HUDEP-2 (cell line): ENCODE results near the gene RAN.
A peak's percentile ranks its signal among the peaks of the same experiment; 100 is the strongest.
"Not testable (repeated sequence)": the region's sequence is repeated elsewhere in the genome, so short reads cannot be mapped to it uniquely, and the experiment has no call there.

ENCODE experiments used
- DNase-seq, 76 experiments: peaks; one replicate each; lab custom pipeline; 2025; ENCODE audit not compliant: unreplicated experiment in 76 of 76; lab: John Stamatoyannopoulos, UW

RAN gene

GRCh38 chr12:130871286-130872178, at the start of gene RAN:
Gene RAN (plus strand): TSS chr12:130872066. CDS start chr12:130872594, 528 bp downstream.
- DNase-seq, result peak in 75 of 76 experiments; percentile 23 to 94 (median 83)

- DNase-seq, result peak in 49 of 76 experiments; percentile 2 to 75 (median 44)
Measured at GRCh38 chr12:130825771-130826150, 46.1 kb upstream of the RAN start.

GRCh38 chr12:130826151-130826801, 45.6 kb upstream of the RAN start:
- peak in 74 of 76 experiments; percentile 17 to 93 (median 78) for DNase-seq

- DNase-seq, result no peak
Measured at GRCh38 chr12:130827432-130827831, 44.4 kb upstream of the RAN start.

GRCh38 chr12:130828895-130829294, 43.0 kb upstream of the RAN start:
- no peak for DNase-seq

- no peak for DNase-seq
Measured at GRCh38 chr12:130829391-130830245, 42.2 kb upstream of the RAN start.

- no peak for DNase-seq
Measured at GRCh38 chr12:130830246-130830551, 41.7 kb upstream of the RAN start.

GRCh38 chr12:130831246-130831645, 40.6 kb upstream of the RAN start:
- DNase-seq, result no peak

- peak in 12 of 76 experiments; percentile 7 to 49 (median 20) for DNase-seq
Measured at GRCh38 chr12:130831876-130832405, 39.9 kb upstream of the RAN start.

- DNase-seq, result peak; percentile 42 to 96 (median 89)
Measured at GRCh38 chr12:130832561-130833209, 39.2 kb upstream of the RAN start.

- DNase-seq, result no peak
Measured at GRCh38 chr12:130835011-130835410, 36.9 kb upstream of the RAN start.

- peak in 9 of 76 experiments; percentile 9 to 53 (median 16) for DNase-seq
Measured at GRCh38 chr12:130835436-130835835, 36.4 kb upstream of the RAN start.

GRCh38 chr12:130838284-130838950, 33.4 kb upstream of the RAN start:
- DNase-seq, result peak in 31 of 76 experiments; percentile 2 to 63 (median 26)

GRCh38 chr12:130838951-130839769, 32.7 kb upstream of the RAN start, which contains the start of gene STX2:
Gene STX2 (minus strand): TSS chr12:130839250. CDS start chr12:130839099, 151 bp downstream.
- DNase-seq, result peak in 73 of 76 experiments; percentile 32 to 94 (median 82)

- DNase-seq, result no peak
Measured at GRCh38 chr12:130839770-130840404, 32.0 kb upstream of the RAN start.

GRCh38 chr12:130846369-130846768, 25.5 kb upstream of the RAN start:
- DNase-seq, result no peak

- DNase-seq, result no peak
Measured at GRCh38 chr12:130847112-130847511, 24.8 kb upstream of the RAN start.

GRCh38 chr12:130848105-130848504, 23.8 kb upstream of the RAN start:
- DNase-seq, result not testable (repeated sequence)
